Ascending aorta (tissue), 2 donors: ENCODE results near the gene CLPTM1. TPM values are rescaled to one million over a fixed set of nuclear protein-coding genes. Genes with fewer than 3 reads are reported as not detected.
"Not testable (repeated sequence)": the region's sequence is repeated elsewhere in the genome, so short reads cannot be mapped to it uniquely, and the experiment has no call there.

Source experiments
- DNase-seq, 2 donors: peaks; one replicate each; pipeline ENCODE4 v3.0.0-alpha.2; 2019; ENCODE audit warnings: low spot score in 2 of 2
- H3K27ac ChIP-seq, 2 donors: fragments of 200-600 bp; sonication (generic); one replicate each; pipeline ENCODE4 v1.5.1; 2016 to 2017; ENCODE audit warnings: mild to moderate bottlenecking in 1 of 2
- H3K27me3 ChIP-seq: fragments of 200-600 bp; sonication (generic); one replicate; pipeline ENCODE4 v1.5.1; 2017
- H3K36me3 ChIP-seq, 2 donors: fragments of 200-600 bp; sonication (generic); one replicate each; pipeline ENCODE4 v1.5.1; 2016
- H3K4me1 ChIP-seq, 2 donors: fragments of 200-600 bp; sonication (generic); one replicate each; pipeline ENCODE4 v1.5.1; 2016 to 2017; ENCODE audit warnings: mild to moderate bottlenecking in 1 of 2
- H3K4me3 ChIP-seq, 2 donors: fragments of 200-600 bp; sonication (generic); one replicate each; pipeline ENCODE4 v1.5.1; 2016 to 2017; ENCODE audit warnings: mild to moderate bottlenecking in 1 of 2
- H3K9me3 ChIP-seq, 2 donors: fragments of 200-600 bp; sonication (generic); one replicate each; pipeline ENCODE4 v1.5.1; 2016
- CTCF ChIP-seq, 3 experiments: fragments of 200-600 bp in 2 of 3; fragments of 450-650 bp in 1 of 3; sonication (generic) in 2 of 3; IDR thresholded peaks; one replicate each; pipeline ENCODE4 v1.5.1; 2016 to 2019; ENCODE audit warnings: antibody characterized with exemption in 3 of 3, mild to moderate bottlenecking in 1 of 3, moderate library complexity in 1 of 3
- intact Hi-C: fragments of 100-400 bp; cut with DNase I; formaldehyde crosslinking; loops from one replicate; pipeline ENCODE4 v1.15.1; 2023
- total RNA-seq: library from RNA; depleted of rRNA; stranded (reverse); fragments of >200 nt; gene quantifications from one replicate; pipeline ENCODE4 v1.1.0, GENCODE V29; 2016

CLPTM1 gene
- total RNA-seq, 1 donor from 2014 or later = 65.2 TPM

- no peak for DNase-seq
- peaks cover 34 to 46% of the 10 kb centered on the region in 2 donors for H3K36me3 ChIP-seq
- TF ChIP-seq CTCF (IDR thresholded peaks at IDR 0.05) = no peak
- H3K9me3 ChIP-seq = no peaks in the 10 kb centered on the region
- no peaks in the 10 kb centered on the region for H3K27me3 ChIP-seq
- intact Hi-C loops = no loop called here
- H3K27ac ChIP-seq = no peak overlapping the region
- H3K4me1 ChIP-seq = no peaks in the 10 kb centered on the region
- H3K4me3 ChIP-seq = no peak overlapping the region
Measured at GRCh38 chr19:44993526-44993925, 38.3 kb downstream of the CLPTM1 start.

- no peaks in the 10 kb centered on the region for H3K27me3 ChIP-seq
- peaks cover 33 to 41% of the 10 kb centered on the region in 2 donors for H3K36me3 ChIP-seq
- intact Hi-C loops = no loop called here
- no peaks in the 10 kb centered on the region for H3K9me3 ChIP-seq
- TF ChIP-seq CTCF (IDR thresholded peaks at IDR 0.05) = no peak
- DNase-seq = no peak
- H3K4me3 ChIP-seq = no peak overlapping the region
- H3K27ac ChIP-seq = no peak overlapping the region
- H3K4me1 ChIP-seq = no peaks in the 10 kb centered on the region
Measured at GRCh38 chr19:44993926-44994537, 38.9 kb downstream of the CLPTM1 start.

- intact Hi-C loops = no loop called here
- Histone ChIP-seq H3K27ac (no peak overlapping the region), H3K27me3 (no peaks in the 10 kb centered on the region), H3K36me3 (peaks cover under 1% of the 10 kb centered on the region in 2 donors), H3K4me3 (no peak overlapping the region), H3K9me3 (no peaks in the 10 kb centered on the region), H3K4me1 (peaks cover 0 to 5% of the 10 kb centered on the region in 2 donors)
- TF ChIP-seq CTCF (IDR thresholded peaks at IDR 0.05) = no peak
- DNase-seq = no peak
Measured at GRCh38 chr19:44998025-44998424, 42.8 kb downstream of the CLPTM1 start.

GRCh38 chr19:44999131-44999925, 44.1 kb downstream of the CLPTM1 start:
- H3K36me3 ChIP-seq, DNase-seq, H3K27ac ChIP-seq, H3K4me3 ChIP-seq, H3K4me1 ChIP-seq, intact Hi-C loops, H3K27me3 ChIP-seq, H3K9me3 ChIP-seq: not testable (repeated sequence)

GRCh38 chr19:45000665-45001064, 45.5 kb downstream of the CLPTM1 start:
- Histone ChIP-seq H3K27ac (peak overlapping the region; percentile 35 to 55), H3K4me3 (peak overlapping the region; percentile 35 to 100)
- H3K27me3 ChIP-seq, DNase-seq, H3K36me3 ChIP-seq, H3K9me3 ChIP-seq, H3K4me1 ChIP-seq: not testable (repeated sequence)
- intact Hi-C loops = loop anchor here (1.0 to 5.0 kb wide), 5 partner anchors 45 to 506 kb away; partner anchors contain the start of genes CLPTM1, TOMM40 and VASP

- no peaks in the 10 kb centered on the region for H3K27me3 ChIP-seq
- intact Hi-C loops = loop anchor here (1.0 to 5.0 kb wide), 5 partner anchors 46 to 506 kb away; partner anchors contain the start of genes CLPTM1, TOMM40 and VASP
- H3K4me1 ChIP-seq = peaks cover 0 to 5% of the 10 kb centered on the region in 2 donors
- no peaks in the 10 kb centered on the region for H3K9me3 ChIP-seq
- peaks cover 0 to 5% of the 10 kb centered on the region in 2 donors for H3K36me3 ChIP-seq
- DNase-seq = peak; percentile 73 to 97
- H3K4me3 ChIP-seq = peak within 1 kb of the TSS; percentile 82 to 100
- H3K27ac ChIP-seq = peak within 1 kb of the TSS; percentile 99 to 100
- TF ChIP-seq CTCF (IDR thresholded peaks at IDR 0.05) = no peak
Measured at GRCh38 chr19:45001087-45001739, 46.0 kb downstream of the CLPTM1 start, which contains the start of gene RELB. TSS of gene RELB (plus strand) at chr19:45001464. CDS start at chr19:45001580, 116 bp downstream.
